Neuronal stem cell (in vitro differentiated cells): ENCODE results near the gene NCEH1.

Source experiments
- DNase-seq: peaks from one replicate; pipeline ENCODE4 v3.0.0-alpha.2; 2013; ENCODE audit warnings: low spot score
- H2AFZ ChIP-seq: one replicate; pipeline ENCODE4 v1.6.1; 2013; ENCODE audit warnings: mild to moderate bottlenecking, low read length, inconsistent platforms
- H2AK5ac ChIP-seq: 2 replicates; pipeline ENCODE4 v1.6.1; 2013; ENCODE audit warnings: low read depth, mild to moderate bottlenecking, inconsistent platforms, low read length, moderate library complexity, mixed read lengths
- H2BK120ac ChIP-seq: 2 replicates; pipeline ENCODE4 v1.6.1; 2013; ENCODE audit warnings: low read depth, mild to moderate bottlenecking, inconsistent platforms, low read length, moderate library complexity, mixed read lengths
- H2BK12ac ChIP-seq: one replicate; pipeline ENCODE4 v1.6.1; 2013; ENCODE audit warnings: low read length, inconsistent platforms
- H2BK15ac ChIP-seq: 2 replicates; pipeline ENCODE4 v1.6.1; 2013; ENCODE audit warnings: mild to moderate bottlenecking, low read length, inconsistent platforms, mixed read lengths
- H2BK5ac ChIP-seq: one replicate; pipeline ENCODE4 v1.6.1; 2013; ENCODE audit warnings: inconsistent platforms, mild to moderate bottlenecking, low read length, moderate library complexity
- H3K14ac ChIP-seq: one replicate; pipeline ENCODE4 v1.6.1; 2013; ENCODE audit warnings: low read length, inconsistent platforms
- H3K18ac ChIP-seq: 2 replicates; pipeline ENCODE4 v1.6.1; 2013; ENCODE audit warnings: low read length, inconsistent platforms
- H3K23ac ChIP-seq: 2 replicates; pipeline ENCODE4 v1.6.1; 2013; ENCODE audit warnings: low read depth, mild to moderate bottlenecking, mixed read lengths, low read length, inconsistent platforms; ENCODE audit not compliant: poor library complexity
- H3K27ac ChIP-seq: replicated peaks from 3 replicates; pipeline ENCODE4 v1.5.1; 2013; ENCODE audit warnings: low read length, inconsistent platforms
- H3K27me3 ChIP-seq, 3 experiments: 2 replicates each; pipeline ENCODE4 v1.6.1; 2013; ENCODE audit warnings: low read length in 3 of 3, mild to moderate bottlenecking in 2 of 3, inconsistent platforms in 1 of 3, low read depth in 1 of 3, mixed read lengths in 1 of 3, moderate library complexity in 1 of 3; ENCODE audit not compliant: control insufficient read depth in 3 of 3, insufficient read depth in 3 of 3
- H3K36me3 ChIP-seq, 2 donors: replicated peaks in 1 of 2; 2 replicates each; pipeline ENCODE4 v1.6.1; 2013; ENCODE audit warnings: low read length in 2 of 2; ENCODE audit not compliant: control insufficient read depth in 2 of 2, insufficient read depth in 2 of 2
- H3K4ac ChIP-seq: 2 replicates; pipeline ENCODE4 v1.6.1; 2013; ENCODE audit warnings: inconsistent platforms, mild to moderate bottlenecking, low read length, moderate library complexity
- H3K4me1 ChIP-seq, 2 donors: 1 replicate in 1 of 2; 2 replicates in 1 of 2; pipeline ENCODE4 v1.6.1; 2013; ENCODE audit warnings: low read length in 2 of 2, low read depth in 1 of 2; ENCODE audit not compliant: control insufficient read depth in 2 of 2, insufficient read depth in 1 of 2
- H3K4me2 ChIP-seq: one replicate; pipeline ENCODE4 v1.6.1; 2013; ENCODE audit warnings: mild to moderate bottlenecking, low read length, inconsistent platforms; ENCODE audit not compliant: insufficient read depth, poor library complexity, severe bottlenecking
- H3K4me3 ChIP-seq, 2 donors: 2 replicates each; pipeline ENCODE4 v1.5.1; 2013; ENCODE audit warnings: low read length in 2 of 2, mild to moderate bottlenecking in 2 of 2, inconsistent platforms in 1 of 2, moderate library complexity in 1 of 2
- H3K79me1 ChIP-seq: one replicate; pipeline ENCODE4 v1.6.1; 2013; ENCODE audit warnings: low read depth, mild to moderate bottlenecking, inconsistent platforms, low read length, moderate library complexity
- H3K9ac ChIP-seq: one replicate; pipeline ENCODE4 v1.6.1; 2013; ENCODE audit warnings: mild to moderate bottlenecking, low read depth, low read length, inconsistent platforms; ENCODE audit not compliant: poor library complexity
- H3K9me3 ChIP-seq, 2 donors: replicated peaks in 1 of 2; 2 replicates each; pipeline versions ENCODE3 to v1.6.1; 2013; ENCODE audit warnings: low read length in 2 of 2, mild to moderate bottlenecking in 2 of 2, inconsistent platforms in 1 of 2, low read depth in 1 of 2, mixed read lengths in 1 of 2, moderate library complexity in 1 of 2; ENCODE audit not compliant: control insufficient read depth in 2 of 2, insufficient read depth in 1 of 2
- H4K8ac ChIP-seq: one replicate; pipeline ENCODE4 v1.6.1; 2013; ENCODE audit warnings: low read depth, mild to moderate bottlenecking, inconsistent platforms, low read length, moderate library complexity
- H4K91ac ChIP-seq: one replicate; pipeline ENCODE4 v1.6.1; 2013; ENCODE audit warnings: low read length, low read depth, mild to moderate bottlenecking, inconsistent platforms; ENCODE audit not compliant: poor library complexity
- WGBS, 2 donors: extraction: QIAGEN DNeasy Blood & Tissue Kit; methylation state at CpG; one replicate each; pipeline ENCODE4 v1.1.7; 2013; ENCODE audit warnings: missing lambda C conversion rate in 2 of 2, mixed read lengths in 1 of 2; ENCODE audit not compliant: insufficient read length in 2 of 2, insufficient replicate concordance in 1 of 2; ENCODE audit errors: extremely low coverage in 2 of 2; 5-methylcytosine and 5-hydroxymethylcytosine counted together

Gene NCEH1

GRCh38 chr3:172694573-172695246 is 16.2 kb downstream of the NCEH1 start:
- H3K18ac ChIP-seq: no peak overlapping the region
- H2BK120ac ChIP-seq: no peak overlapping the region
- no peaks in the 10 kb centered on the region for H3K9me3 ChIP-seq
- H3K14ac ChIP-seq: no peak overlapping the region
- H2AFZ ChIP-seq: no peak overlapping the region
- H3K9ac ChIP-seq: no peak overlapping the region
- H3K36me3 ChIP-seq: no peaks in the 10 kb centered on the region
- H3K4me1 ChIP-seq: peaks cover 0 to 5% of the 10 kb centered on the region in 2 donors
- H3K4me2 ChIP-seq: no peak overlapping the region
- H2AK5ac ChIP-seq: no peak overlapping the region
- no peak for DNase-seq
- H2BK12ac ChIP-seq: no peak overlapping the region
- no peak overlapping the region for H4K91ac ChIP-seq
- no peaks in the 10 kb centered on the region for H3K79me1 ChIP-seq
- no peak overlapping the region for H3K4me3 ChIP-seq
- no peak overlapping the region for H3K23ac ChIP-seq
- H2BK15ac ChIP-seq: no peak overlapping the region
- H2BK5ac ChIP-seq: no peak overlapping the region
- no peak overlapping the region for H3K4ac ChIP-seq
- no CpG with 5 or more reads among the region's 4 CpGs for WGBS, 2 donors
- no peak overlapping the region for H4K8ac ChIP-seq
- peaks cover 0 to 1% (median 0%) of the 10 kb centered on the region in 3 experiments for H3K27me3 ChIP-seq
- no peak overlapping the region for H3K27ac ChIP-seq

- H3K14ac ChIP-seq: no peak overlapping the region
- DNase-seq: no peak
- no peak overlapping the region for H3K9ac ChIP-seq
- H2BK15ac ChIP-seq: no peak overlapping the region
- H3K79me1 ChIP-seq: no peaks in the 10 kb centered on the region
- no peaks in the 10 kb centered on the region for H3K36me3 ChIP-seq
- no CpG with 5 or more reads among the region's 2 CpGs for WGBS, 2 donors
- no peak overlapping the region for H4K8ac ChIP-seq
- no peak overlapping the region for H3K23ac ChIP-seq
- no peak overlapping the region for H2AK5ac ChIP-seq
- no peak overlapping the region for H3K4me2 ChIP-seq
- H3K27ac ChIP-seq: no peak overlapping the region
- H3K18ac ChIP-seq: no peak overlapping the region
- peak overlapping the region; percentile 73 for H2AFZ ChIP-seq
- H4K91ac ChIP-seq: no peak overlapping the region
- H3K4me1 ChIP-seq: peaks cover 0 to 5% of the 10 kb centered on the region in 2 donors
- no peak overlapping the region for H3K4me3 ChIP-seq
- no peak overlapping the region for H2BK5ac ChIP-seq
- H2BK12ac ChIP-seq: no peak overlapping the region
- H3K4ac ChIP-seq: no peak overlapping the region
- no peak overlapping the region for H2BK120ac ChIP-seq
- H3K27me3 ChIP-seq: peaks cover 0 to 1% (median 0%) of the 10 kb centered on the region in 3 experiments
- no peaks in the 10 kb centered on the region for H3K9me3 ChIP-seq
These were observed 18.0 kb downstream of the NCEH1 start for GRCh38 chr3:172692751-172693338.

GRCh38 chr3:172690936-172691335 is 19.9 kb downstream of the NCEH1 start:
- Histone ChIP-seq H3K36me3 (no peaks in the 10 kb centered on the region), H3K4me2 (no peak overlapping the region), H2BK12ac (no peak overlapping the region), H2BK120ac (no peak overlapping the region), H4K91ac (no peak overlapping the region), H2BK15ac (no peak overlapping the region), H3K9me3 (no peaks in the 10 kb centered on the region), H2AFZ (no peak overlapping the region), H3K27ac (no peak overlapping the region), H2AK5ac (no peak overlapping the region), H3K23ac (no peak overlapping the region), H4K8ac (no peak overlapping the region), H3K18ac (no peak overlapping the region), H3K9ac (no peak overlapping the region), H3K4me1 (no peaks in the 10 kb centered on the region), H3K4ac (no peak overlapping the region), H2BK5ac (no peak overlapping the region), H3K4me3 (no peak overlapping the region), H3K27me3 (no peaks in the 10 kb centered on the region), H3K79me1 (no peaks in the 10 kb centered on the region), H3K14ac (no peak overlapping the region)
- WGBS, 2 donors: no CpG with 5 or more reads among the region's 1 CpG
- DNase-seq: no peak

- H2BK120ac ChIP-seq: no peak overlapping the region
- no peak overlapping the region for H2BK12ac ChIP-seq
- H3K4me2 ChIP-seq: no peak overlapping the region
- H2AK5ac ChIP-seq: no peak overlapping the region
- H4K91ac ChIP-seq: no peak overlapping the region
- H4K8ac ChIP-seq: no peak overlapping the region
- no peak overlapping the region for H2BK5ac ChIP-seq
- no peak overlapping the region for H2AFZ ChIP-seq
- no peak overlapping the region for H3K4ac ChIP-seq
- no peaks in the 10 kb centered on the region for H3K4me1 ChIP-seq
- no peak overlapping the region for H3K14ac ChIP-seq
- no peak overlapping the region for H2BK15ac ChIP-seq
- H3K27ac ChIP-seq: no peak overlapping the region
- no peaks in the 10 kb centered on the region for H3K27me3 ChIP-seq
- no peak overlapping the region for H3K23ac ChIP-seq
- no peaks in the 10 kb centered on the region for H3K9me3 ChIP-seq
- H3K36me3 ChIP-seq: no peaks in the 10 kb centered on the region
- no peaks in the 10 kb centered on the region for H3K79me1 ChIP-seq
- no peak for DNase-seq
- no CpG with 5 or more reads among the region's 4 CpGs for WGBS, 2 donors
- no peak overlapping the region for H3K9ac ChIP-seq
- H3K18ac ChIP-seq: no peak overlapping the region
- no peak overlapping the region for H3K4me3 ChIP-seq
These were observed 22.3 kb downstream of the NCEH1 start for GRCh38 chr3:172688588-172688987.
